Spleen (tissue), 11 donors: ENCODE data around the gene RAD51B. TPM values are rescaled to one million over a fixed set of nuclear protein-coding genes. Genes with fewer than 3 reads are reported as not detected.
A peak's percentile ranks its signal among the peaks of the same experiment; 100 is the strongest.

Experiments
- DNase-seq: peaks from one replicate; pipeline ENCODE4 v3.0.0-alpha.2; 2020
- H3K27ac ChIP-seq, 8 donors: fragments of 200-600 bp; sonication (generic) in 7 of 8; 1 replicate in 4 of 8; 2 replicates in 4 of 8; pipeline versions ENCODE4 v1.5.0 to v1.8.0; 2016 to 2021; ENCODE audit warnings: inconsistent platforms in 4 of 8, mild to moderate bottlenecking in 4 of 8, moderate library complexity in 1 of 8
- H3K27me3 ChIP-seq, 7 donors: fragments of 200-600 bp; sonication (generic) in 6 of 7; replicated peaks in 1 of 7; 1 replicate in 4 of 7; 2 replicates in 3 of 7; pipeline versions ENCODE4 v1.5.0 to v1.8.0; 2016 to 2021; ENCODE audit warnings: inconsistent platforms in 3 of 7, mild to moderate bottlenecking in 1 of 7
- H3K36me3 ChIP-seq, 6 donors: fragments of 200-600 bp; sonication (generic) in 5 of 6; 1 replicate in 4 of 6; 2 replicates in 2 of 6; pipeline versions ENCODE4 v1.5.0 to v1.8.0; 2016 to 2021; ENCODE audit warnings: inconsistent platforms in 2 of 6
- H3K4me1 ChIP-seq, 6 donors: fragments of 200-600 bp; sonication (generic) in 5 of 6; 1 replicate in 3 of 6; 2 replicates in 3 of 6; pipeline versions ENCODE4 v1.5.0 to v1.8.0; 2016 to 2021; ENCODE audit warnings: inconsistent platforms in 3 of 6
- H3K4me3 ChIP-seq, 8 donors: fragments of 200-600 bp; sonication (generic) in 7 of 8; 1 replicate in 4 of 8; 2 replicates in 4 of 8; pipeline versions ENCODE4 v1.5.0 to v1.8.0; 2016 to 2021; ENCODE audit warnings: inconsistent platforms in 4 of 8, mild to moderate bottlenecking in 4 of 8, moderate library complexity in 2 of 8
- H3K9me3 ChIP-seq, 8 donors: fragments of 200-600 bp; sonication (generic) in 7 of 8; 1 replicate in 4 of 8; 2 replicates in 4 of 8; pipeline versions ENCODE4 v1.5.0 to v1.8.0; 2016 to 2021; ENCODE audit warnings: inconsistent platforms in 4 of 8
- POLR2A ChIP-seq, 3 donors: fragments of 450-650 bp; IDR thresholded peaks; one replicate each; pipeline ENCODE4 v1.5.1; 2017; ENCODE audit warnings: antibody characterized with exemption in 3 of 3, mild to moderate bottlenecking in 1 of 3
- POLR2AphosphoS5 ChIP-seq, 3 donors: sonication (generic); formaldehyde crosslinking; IDR thresholded peaks; one replicate each; pipeline ENCODE4 v1.5.1; 2017; ENCODE audit warnings: antibody characterized with exemption in 3 of 3
- WGBS, 5 donors: extraction: QIAGEN DNeasy Blood & Tissue Kit in 3 of 5; methylation state at CpG; one replicate each; pipeline versions ENCODE4 v1.1.5 to v1.1.7; 2013 to 2018; 5-methylcytosine and 5-hydroxymethylcytosine counted together
- intact Hi-C: fragments of 100-400 bp; cut with DNase I; formaldehyde crosslinking; loops from one replicate; pipeline ENCODE4 v1.15.0; 2023; ENCODE audit warnings: low total_unique reads
- polyA plus RNA-seq, 3 donors: library from polyadenylated mRNA; stranded (reverse); fragments of 200-250 nt; gene quantifications; one replicate each; pipeline ENCODE4 v1.2.1, GENCODE V29; 2013
- total RNA-seq, 7 donors: library from RNA; depleted of rRNA in 3 of 7; stranded (reverse); fragments of >200 nt in 3 of 7; fragmentation: NEBNext Ultra II Directional in 4 of 7; extraction: Animal tissue kit (Norgen Biotek cat#: 25700) in 4 of 7; gene quantifications; one replicate each; pipeline versions ENCODE4 v1.1.0 to v1.2.1, GENCODE V29; 2016 to 2021
- TF ChIP-seq, protein P1 (sequence below), 11 experiments: fragments of 200-600 bp in 7 of 11; fragments of 450-650 bp in 4 of 11; sonication (generic) in 4 of 11; IDR thresholded peaks in 8 of 11; conservative IDR thresholded peaks in 3 of 11; 1 replicate in 7 of 11; 2 replicates in 4 of 11; pipeline versions ENCODE4 v1.4.0 to v1.8.0; 2016 to 2021; ENCODE audit warnings: antibody characterized with exemption in 11 of 11, inconsistent platforms in 4 of 11, mild to moderate bottlenecking in 1 of 11
- donor health status: healthy with polysubstance abuse.
- donor health status: DM: no; HTN: no; CAD: no; lungs with moderate emphysema.
- donor health status: DM: no; HTN: no; CAD: no.
- donor health status: Bipolar disorder and iron deficiency.
- donor health status: healthy.
- donor health status: DM: no; HTN: no; CAD: no.
- donor health status: DM: yes; HTN: yes; CAD: no.

Gene RAD51B
- total and polyA plus RNA-seq, 10 donors: 4.2 to 43.7 (median 29.8) TPM

DNA sequence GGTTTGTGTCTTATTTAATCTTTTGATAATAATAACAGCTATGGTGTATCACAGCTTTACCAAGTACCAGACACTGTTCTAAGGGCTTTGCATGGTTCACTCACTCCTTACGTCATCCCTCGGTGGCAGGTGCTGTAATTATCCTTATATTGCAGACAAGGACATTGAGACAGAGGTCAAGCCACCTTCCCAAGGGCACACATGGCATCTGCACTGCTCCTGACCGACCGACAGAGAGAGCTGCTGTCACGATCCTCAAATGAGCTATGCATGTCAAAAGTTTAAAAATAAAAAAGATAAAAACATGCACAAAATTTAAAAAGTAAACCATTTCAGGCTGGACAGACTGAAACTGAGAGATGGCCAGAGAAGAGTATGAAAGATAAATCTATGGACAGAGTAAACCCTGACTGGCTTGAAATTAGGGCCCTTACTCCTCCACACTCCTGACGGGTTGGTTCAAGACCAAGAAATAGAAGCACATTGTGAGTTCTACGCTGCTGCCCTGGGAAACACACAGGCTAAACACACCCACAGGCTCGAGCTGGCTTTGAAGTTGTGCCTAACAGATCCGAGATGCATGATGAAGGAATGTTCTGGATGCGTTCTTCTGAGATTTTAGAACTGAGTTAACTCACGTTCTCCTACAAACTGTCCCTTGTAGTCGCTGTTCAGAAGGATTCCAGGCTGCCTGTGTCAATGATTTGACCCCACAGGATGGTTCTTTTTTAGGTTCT is 704.6 kb downstream of the RAD51B start:
- no peak overlapping the region for H3K4me3 ChIP-seq
- intact Hi-C loops: no loop called here
- 67 to 83% (median 77%) methylated on average over 12 of the region's 12 CpGs for whole genome bisulfite sequencing, 5 donors
- peak overlapping the region in 6 of 8 donors; percentile 14 to 59 (median 42) for H3K27ac ChIP-seq
- peaks cover 0 to 4% (median 1%) of the 10 kb centered on the region in 8 donors for H3K9me3 ChIP-seq
- DNase-seq: no peak
- H3K36me3 ChIP-seq: no peaks in the 10 kb centered on the region
- TF ChIP-seq POLR2A (IDR thresholded peaks at IDR 0.05) (no peak), POLR2AphosphoS5 (IDR thresholded peaks at IDR 0.05) (no peak)
- TF ChIP-seq, protein P1, sequence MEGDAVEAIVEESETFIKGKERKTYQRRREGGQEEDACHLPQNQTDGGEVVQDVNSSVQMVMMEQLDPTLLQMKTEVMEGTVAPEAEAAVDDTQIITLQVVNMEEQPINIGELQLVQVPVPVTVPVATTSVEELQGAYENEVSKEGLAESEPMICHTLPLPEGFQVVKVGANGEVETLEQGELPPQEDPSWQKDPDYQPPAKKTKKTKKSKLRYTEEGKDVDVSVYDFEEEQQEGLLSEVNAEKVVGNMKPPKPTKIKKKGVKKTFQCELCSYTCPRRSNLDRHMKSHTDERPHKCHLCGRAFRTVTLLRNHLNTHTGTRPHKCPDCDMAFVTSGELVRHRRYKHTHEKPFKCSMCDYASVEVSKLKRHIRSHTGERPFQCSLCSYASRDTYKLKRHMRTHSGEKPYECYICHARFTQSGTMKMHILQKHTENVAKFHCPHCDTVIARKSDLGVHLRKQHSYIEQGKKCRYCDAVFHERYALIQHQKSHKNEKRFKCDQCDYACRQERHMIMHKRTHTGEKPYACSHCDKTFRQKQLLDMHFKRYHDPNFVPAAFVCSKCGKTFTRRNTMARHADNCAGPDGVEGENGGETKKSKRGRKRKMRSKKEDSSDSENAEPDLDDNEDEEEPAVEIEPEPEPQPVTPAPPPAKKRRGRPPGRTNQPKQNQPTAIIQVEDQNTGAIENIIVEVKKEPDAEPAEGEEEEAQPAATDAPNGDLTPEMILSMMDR (IDR thresholded peaks at IDR 0.05 in 8 of 11, conservative IDR thresholded peaks at IDR 0.05 in 3 of 11): peak in 8 of 11 experiments; percentile 5 to 45 (median 36)
- H3K27me3 ChIP-seq: no peaks in the 10 kb centered on the region
- peaks cover 12 to 68% (median 35%) of the 10 kb centered on the region in 6 donors for H3K4me1 ChIP-seq

DNA sequence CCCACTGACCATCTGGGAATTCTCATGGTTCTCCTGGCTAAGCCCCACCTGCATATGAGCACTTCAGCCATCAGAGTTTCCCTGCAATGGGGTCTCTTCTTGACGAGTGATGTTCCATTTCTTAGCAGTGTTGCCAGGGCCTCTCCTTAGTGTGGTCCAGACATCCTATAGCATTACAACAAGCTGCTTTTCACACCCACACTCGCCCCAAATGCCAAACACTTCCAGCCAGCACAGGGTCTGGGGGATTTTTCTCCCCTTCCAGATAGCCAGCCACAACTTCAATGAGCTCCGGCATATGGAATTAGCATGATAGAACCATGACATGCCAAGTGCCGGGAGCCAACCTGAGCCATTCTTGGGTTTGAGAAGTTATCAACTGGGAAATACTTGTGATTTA is 705.9 kb downstream of the RAD51B start:
- 92 to 99% (median 95%) methylated on average over 4 of the region's 4 CpGs for WGBS, 5 donors
- no peaks in the 10 kb centered on the region for H3K27me3 ChIP-seq
- no peak overlapping the region for H3K4me3 ChIP-seq
- TF ChIP-seq POLR2AphosphoS5 (IDR thresholded peaks at IDR 0.05) (no peak), POLR2A (IDR thresholded peaks at IDR 0.05) (no peak)
- TF ChIP-seq, protein P1 (IDR thresholded peaks at IDR 0.05 in 8 of 11, conservative IDR thresholded peaks at IDR 0.05 in 3 of 11): no peak
- intact Hi-C loops: no loop called here
- peaks cover 9 to 55% (median 25%) of the 10 kb centered on the region in 6 donors for H3K4me1 ChIP-seq
- no peak overlapping the region for H3K27ac ChIP-seq
- H3K36me3 ChIP-seq: no peaks in the 10 kb centered on the region
- H3K9me3 ChIP-seq: peaks cover 0 to 18% (median 15%) of the 10 kb centered on the region in 8 donors
- no peak for DNase-seq

DNA sequence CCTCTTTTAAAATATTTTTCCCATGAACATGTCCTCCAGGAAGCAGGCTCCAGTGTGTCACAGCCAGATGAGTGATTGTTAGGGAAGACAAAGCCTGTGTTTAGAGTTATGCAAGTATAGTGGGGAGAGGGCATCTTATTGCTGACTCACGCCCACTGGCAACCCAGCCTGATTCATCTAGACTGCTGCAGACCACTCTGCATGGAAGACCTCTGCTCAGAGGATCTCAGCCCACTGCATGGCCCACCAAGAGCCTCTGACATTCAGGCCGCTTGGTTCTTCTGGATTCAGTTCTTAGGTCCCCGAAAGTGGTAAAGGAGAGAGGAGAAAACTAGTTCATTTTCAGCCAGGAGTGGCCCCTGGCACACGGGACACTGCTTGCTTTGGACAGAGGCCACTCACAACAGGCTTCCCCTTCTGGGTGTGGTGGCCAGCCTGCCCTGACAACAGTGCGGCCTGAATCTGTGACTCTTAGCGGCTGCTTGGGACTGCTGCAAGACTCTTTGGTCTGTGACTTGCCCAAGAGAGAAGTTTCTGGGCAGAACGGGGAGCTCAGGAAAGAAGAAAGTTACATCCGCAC is 707.0 kb downstream of the RAD51B start:
- H3K27me3 ChIP-seq: no peaks in the 10 kb centered on the region
- peak overlapping the region in 3 of 8 donors; percentile 3 to 50 (median 41) for H3K27ac ChIP-seq
- H3K36me3 ChIP-seq: no peaks in the 10 kb centered on the region
- WGBS, 5 donors: 84 to 97% (median 86%) methylated on average over 8 of the region's 8 CpGs
- no peak for TF ChIP-seq POLR2AphosphoS5 (IDR thresholded peaks at IDR 0.05)
- intact Hi-C loops: no loop called here
- H3K4me3 ChIP-seq: no peak overlapping the region
- peaks cover 9 to 45% (median 22%) of the 10 kb centered on the region in 6 donors for H3K4me1 ChIP-seq
- peaks cover 0 to 29% (median 26%) of the 10 kb centered on the region in 8 donors for H3K9me3 ChIP-seq
- DNase-seq: no peak

DNA sequence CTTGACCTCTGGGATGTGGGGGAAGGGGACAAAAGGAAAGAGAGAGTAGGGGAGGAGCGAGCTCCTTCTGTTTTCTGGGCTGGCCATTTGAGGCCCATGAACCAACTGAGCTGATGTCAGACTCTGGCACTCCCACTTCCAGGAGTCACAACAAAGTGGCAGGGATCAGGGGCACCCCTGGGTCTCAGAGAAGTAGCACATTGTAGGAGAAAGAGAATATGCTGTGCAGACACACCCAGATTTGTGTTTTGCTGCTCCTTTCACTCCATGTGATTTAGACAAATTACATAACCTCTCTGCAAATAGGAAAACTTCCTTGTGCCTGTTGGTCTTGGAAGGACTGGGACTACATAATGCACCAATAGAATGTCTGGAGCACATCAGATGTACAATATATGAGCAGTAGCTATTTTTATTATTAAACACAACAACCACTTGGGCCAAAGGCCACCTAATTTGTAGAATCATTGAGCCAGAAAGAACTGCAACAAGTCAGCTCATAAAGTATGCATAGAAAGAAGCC is 707.8 kb downstream of the RAD51B start:
- H3K9me3 ChIP-seq: peaks cover 0 to 37% (median 31%) of the 10 kb centered on the region in 8 donors
- TF ChIP-seq, protein P1 (IDR thresholded peaks at IDR 0.05 in 8 of 11, conservative IDR thresholded peaks at IDR 0.05 in 3 of 11): no peak
- TF ChIP-seq POLR2AphosphoS5 (IDR thresholded peaks at IDR 0.05): no peak
- no peak for TF ChIP-seq POLR2A (IDR thresholded peaks at IDR 0.05)
- H3K4me3 ChIP-seq: no peak overlapping the region
- H3K4me1 ChIP-seq: peaks cover 6 to 42% (median 22%) of the 10 kb centered on the region in 6 donors
- intact Hi-C loops: no loop called here
- 38 to 83% (median 79%) methylated on average over 1 of the region's 1 CpG for WGBS, 5 donors
- H3K27me3 ChIP-seq: no peaks in the 10 kb centered on the region
- peak overlapping the region in 5 of 8 donors; percentile 3 to 50 (median 36) for H3K27ac ChIP-seq
- no peaks in the 10 kb centered on the region for H3K36me3 ChIP-seq
- DNase-seq: no peak
